ENCODE data around the gene PARVG.
A peak's percentile ranks its signal among the peaks of the same experiment; 100 is the strongest.

Gene PARVG

GRCh38 chr22:44214187-44214586, 33.5 kb downstream of the PARVG start:
- no peak for TF ChIP-seq Cebpa-rat (IDR thresholded peaks at IDR 0.05)
- Histone ChIP-seq H3K36me3 (no peaks in the 10 kb centered on the region), H3K27ac (no peak overlapping the region), H4K20me1 (no peaks in the 10 kb centered on the region), H3K4me2 (no peak overlapping the region), H3K9ac (no peak overlapping the region), H3K4me3 (no peak overlapping the region), H3K27me3 (no peaks in the 10 kb centered on the region), H3K4me1 (no peaks in the 10 kb centered on the region), H3K9me3 (peaks cover 25% of the 10 kb centered on the region)

- Histone ChIP-seq H4K20me1 (no peaks in the 10 kb centered on the region), H3K9ac (no peak overlapping the region), H3K4me1 (no peaks in the 10 kb centered on the region), H3K27me3 (no peaks in the 10 kb centered on the region), H3K36me3 (no peaks in the 10 kb centered on the region), H3K9me3 (peaks cover 20% of the 10 kb centered on the region), H3K4me2 (no peak overlapping the region), H3K4me3 (no peak overlapping the region), H3K27ac (no peak overlapping the region)
- no peak for TF ChIP-seq Cebpa-rat (IDR thresholded peaks at IDR 0.05)
Measured at GRCh38 chr22:44214764-44215163, 34.0 kb downstream of the PARVG start.

- Histone ChIP-seq H3K27ac (no peak overlapping the region), H3K4me3 (no peak overlapping the region), H3K9ac (no peak overlapping the region), H3K27me3 (no peaks in the 10 kb centered on the region), H3K9me3 (peaks cover 16% of the 10 kb centered on the region), H3K36me3 (no peaks in the 10 kb centered on the region), H4K20me1 (no peaks in the 10 kb centered on the region), H3K4me1 (no peaks in the 10 kb centered on the region), H3K4me2 (no peak overlapping the region)
- no peak for TF ChIP-seq Cebpa-rat (IDR thresholded peaks at IDR 0.05)
Measured at GRCh38 chr22:44215287-44215686, 34.6 kb downstream of the PARVG start.

GRCh38 chr22:44217346-44217745, 36.6 kb downstream of the PARVG start:
- no peaks in the 10 kb centered on the region for H3K36me3 ChIP-seq
- H3K4me2 ChIP-seq, result no peak overlapping the region
- H3K9ac ChIP-seq, result no peak overlapping the region
- H3K27me3 ChIP-seq, result no peaks in the 10 kb centered on the region
- no peak overlapping the region for H3K27ac ChIP-seq
- peaks cover 20% of the 10 kb centered on the region for H3K4me1 ChIP-seq
- H4K20me1 ChIP-seq, result no peaks in the 10 kb centered on the region
- H3K4me3 ChIP-seq, result no peak overlapping the region
- peaks cover 16% of the 10 kb centered on the region for H3K9me3 ChIP-seq
- no peak for TF ChIP-seq Cebpa-rat (IDR thresholded peaks at IDR 0.05)

- H3K36me3 ChIP-seq, result no peaks in the 10 kb centered on the region
- H3K4me2 ChIP-seq, result no peak overlapping the region
Measured at GRCh38 chr22:44218071-44218470, 37.3 kb downstream of the PARVG start.

GRCh38 chr22:44219101-44219870, 38.6 kb downstream of the PARVG start:
- Histone ChIP-seq H3K27me3 (no peaks in the 10 kb centered on the region), H3K4me1 (peaks cover 23% of the 10 kb centered on the region), H3K27ac (no peak overlapping the region), H3K4me3 (no peak overlapping the region), H3K4me2 (no peak overlapping the region), H3K36me3 (no peaks in the 10 kb centered on the region), H4K20me1 (no peaks in the 10 kb centered on the region), H3K9me3 (peaks cover 14% of the 10 kb centered on the region), H3K9ac (no peak overlapping the region)
- TF ChIP-seq Cebpa-rat (IDR thresholded peaks at IDR 0.05), result no peak

More at GRCh38 chr22:44218071-44218470, 37.3 kb downstream of the PARVG start:
- no peak overlapping the region for H3K9ac ChIP-seq
- no peak overlapping the region for H3K4me3 ChIP-seq
- H4K20me1 ChIP-seq, result no peaks in the 10 kb centered on the region
- H3K27me3 ChIP-seq, result no peaks in the 10 kb centered on the region
- peaks cover 16% of the 10 kb centered on the region for H3K9me3 ChIP-seq
- peaks cover 23% of the 10 kb centered on the region for H3K4me1 ChIP-seq
- H3K27ac ChIP-seq, result no peak overlapping the region
- no peak for TF ChIP-seq Cebpa-rat (IDR thresholded peaks at IDR 0.05)

- Histone ChIP-seq H3K4me3 (no peak overlapping the region), H3K4me2 (peak overlapping the region; percentile 29), H3K27ac (no peak overlapping the region), H3K36me3 (no peaks in the 10 kb centered on the region), H3K4me1 (peaks cover 23% of the 10 kb centered on the region), H3K9me3 (no peaks in the 10 kb centered on the region; the same call in 1 of the 2 replicates), H4K20me1 (no peaks in the 10 kb centered on the region), H3K9ac (no peak overlapping the region), H3K27me3 (peaks cover 11% of the 10 kb centered on the region; the same call in 1 of the 2 replicates)
- TF ChIP-seq Cebpa-rat (IDR thresholded peaks at IDR 0.05), result no peak
Measured at GRCh38 chr22:44220727-44221680, 40.3 kb downstream of the PARVG start.

GRCh38 chr22:44221710-44222475, 41.2 kb downstream of the PARVG start:
- Histone ChIP-seq H3K4me3 (no peak overlapping the region), H3K4me2 (peak overlapping the region; percentile 56; the same call in 1 of the 2 replicates), H3K27me3 (peaks cover 14% of the 10 kb centered on the region; the same call in 1 of the 2 replicates), H3K9ac (no peak overlapping the region), H3K4me1 (peaks cover 23% of the 10 kb centered on the region), H4K20me1 (no peaks in the 10 kb centered on the region), H3K9me3 (no peaks in the 10 kb centered on the region; the same call in 1 of the 2 replicates), H3K27ac (no peak overlapping the region), H3K36me3 (no peaks in the 10 kb centered on the region)
- no peak for TF ChIP-seq Cebpa-rat (IDR thresholded peaks at IDR 0.05)

- Histone ChIP-seq H3K4me1 (peaks cover 23% of the 10 kb centered on the region), H3K9ac (no peak overlapping the region), H3K4me2 (no peak overlapping the region), H3K4me3 (no peak overlapping the region), H4K20me1 (no peaks in the 10 kb centered on the region), H3K27me3 (peaks cover 14% of the 10 kb centered on the region; the same call in 1 of the 2 replicates), H3K36me3 (no peaks in the 10 kb centered on the region), H3K9me3 (peaks cover 8% of the 10 kb centered on the region), H3K27ac (no peak overlapping the region)
- no peak for TF ChIP-seq Cebpa-rat (IDR thresholded peaks at IDR 0.05)
Measured at GRCh38 chr22:44224166-44224565, 43.4 kb downstream of the PARVG start.
